Stomach (tissue), 4 donors: ENCODE data around the gene CEP20.

ENCODE experiments used
- CTCF ChIP-seq, 7 experiments: fragments of 450-650 bp in 4 of 7; fragments of 200-600 bp in 3 of 7; sonication (generic) in 3 of 7; IDR thresholded peaks; one replicate each; pipeline ENCODE4 v1.5.1; 2016 to 2019; ENCODE audit warnings: antibody characterized with exemption in 7 of 7, control low read depth in 2 of 7, mild to moderate bottlenecking in 1 of 7
- EP300 ChIP-seq: sonication (generic); formaldehyde crosslinking; IDR thresholded peaks from one replicate; pipeline ENCODE4 v1.6.1; 2017; ENCODE audit warnings: antibody characterized with exemption
- POLR2A ChIP-seq, 4 donors: fragments of 450-650 bp; IDR thresholded peaks; one replicate each; pipeline ENCODE4 v1.6.1; 2016; ENCODE audit warnings: antibody characterized with exemption in 4 of 4, control low read depth in 2 of 4, mild to moderate bottlenecking in 1 of 4, moderate library complexity in 1 of 4
- POLR2AphosphoS5 ChIP-seq, 3 donors: sonication (generic); formaldehyde crosslinking; IDR thresholded peaks; one replicate each; pipeline ENCODE4 v1.6.1; 2016; ENCODE audit warnings: antibody characterized with exemption in 3 of 3

GRCh38 chr16:15934991-15935390 lies 46.6 kb upstream of the CEP20 start:
- TF ChIP-seq POLR2A (IDR thresholded peaks at IDR 0.05) (no peak), POLR2AphosphoS5 (IDR thresholded peaks at IDR 0.05) (no peak), EP300 (no peak), CTCF (IDR thresholded peaks at IDR 0.05) (no peak)
